Epithelial cell of esophagus (primary cell): Measurements from ENCODE around the gene ZNF689.
A peak's percentile ranks its signal among the peaks of the same experiment; 100 is the strongest.

Source experiments
- DNase-seq: peaks from one replicate; pipeline ENCODE4 v3.0.0; 2010; ENCODE audit warnings: low read depth
- H3K4me3 ChIP-seq: 2 replicates; pipeline ENCODE4 v1.5.1; 2011; ENCODE audit warnings: mild to moderate bottlenecking, low read length, control low read depth
- TF ChIP-seq, protein P1 (sequence below): IDR thresholded peaks from 2 replicates; pipeline ENCODE4 v1.5.1; 2011; ENCODE audit warnings: low read depth, mild to moderate bottlenecking, low read length, control low read depth, inconsistent platforms; ENCODE audit not compliant: insufficient read depth; ENCODE audit errors: missing control alignments

ZNF689 gene

DNA sequence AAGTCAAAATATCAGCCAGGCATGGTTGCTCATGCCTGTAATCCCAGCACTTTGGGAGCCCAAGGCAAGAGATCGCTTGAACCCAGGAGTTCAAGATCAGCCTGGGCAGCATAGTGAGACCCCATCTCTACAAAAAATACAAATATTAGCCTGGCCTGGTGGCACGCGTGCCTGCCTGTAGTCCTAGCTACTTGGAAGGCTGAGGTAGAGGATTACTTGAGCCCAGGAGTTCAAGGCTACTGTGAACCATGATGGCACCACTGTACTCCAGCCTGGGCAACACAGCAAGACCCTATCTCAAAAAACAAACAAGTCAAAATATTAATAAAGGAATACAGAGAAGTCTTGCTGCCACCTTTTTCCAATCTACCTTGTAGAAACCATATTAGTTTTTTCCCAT is 4.2 kb downstream of the ZNF689 start:
- no peak overlapping the region for H3K4me3 ChIP-seq
- DNase-seq: no peak
- TF ChIP-seq, protein P1, sequence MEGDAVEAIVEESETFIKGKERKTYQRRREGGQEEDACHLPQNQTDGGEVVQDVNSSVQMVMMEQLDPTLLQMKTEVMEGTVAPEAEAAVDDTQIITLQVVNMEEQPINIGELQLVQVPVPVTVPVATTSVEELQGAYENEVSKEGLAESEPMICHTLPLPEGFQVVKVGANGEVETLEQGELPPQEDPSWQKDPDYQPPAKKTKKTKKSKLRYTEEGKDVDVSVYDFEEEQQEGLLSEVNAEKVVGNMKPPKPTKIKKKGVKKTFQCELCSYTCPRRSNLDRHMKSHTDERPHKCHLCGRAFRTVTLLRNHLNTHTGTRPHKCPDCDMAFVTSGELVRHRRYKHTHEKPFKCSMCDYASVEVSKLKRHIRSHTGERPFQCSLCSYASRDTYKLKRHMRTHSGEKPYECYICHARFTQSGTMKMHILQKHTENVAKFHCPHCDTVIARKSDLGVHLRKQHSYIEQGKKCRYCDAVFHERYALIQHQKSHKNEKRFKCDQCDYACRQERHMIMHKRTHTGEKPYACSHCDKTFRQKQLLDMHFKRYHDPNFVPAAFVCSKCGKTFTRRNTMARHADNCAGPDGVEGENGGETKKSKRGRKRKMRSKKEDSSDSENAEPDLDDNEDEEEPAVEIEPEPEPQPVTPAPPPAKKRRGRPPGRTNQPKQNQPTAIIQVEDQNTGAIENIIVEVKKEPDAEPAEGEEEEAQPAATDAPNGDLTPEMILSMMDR: no peak

DNA sequence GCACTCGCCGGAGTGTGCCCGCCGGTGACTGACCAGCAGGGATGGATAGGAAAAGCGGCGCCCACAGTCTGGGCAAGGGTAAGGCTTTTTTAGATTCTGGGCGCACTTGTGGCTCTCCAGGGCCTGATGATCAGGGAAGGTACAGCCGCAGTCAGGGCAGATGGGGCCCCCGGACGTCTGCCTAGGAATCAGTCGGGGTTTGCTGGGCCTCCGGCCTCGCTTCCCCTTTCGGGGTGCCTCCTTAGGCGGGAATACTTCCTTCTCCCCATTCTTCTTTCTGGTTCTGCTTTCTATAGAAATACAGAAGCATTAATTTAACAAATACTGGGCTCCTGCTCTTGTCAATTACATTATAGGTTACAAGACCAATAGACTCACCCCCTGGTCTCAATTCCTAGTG is 5.0 kb downstream of the ZNF689 start:
- no peak for DNase-seq
- TF ChIP-seq, protein P1: no peak
- H3K4me3 ChIP-seq: no peak overlapping the region

DNA sequence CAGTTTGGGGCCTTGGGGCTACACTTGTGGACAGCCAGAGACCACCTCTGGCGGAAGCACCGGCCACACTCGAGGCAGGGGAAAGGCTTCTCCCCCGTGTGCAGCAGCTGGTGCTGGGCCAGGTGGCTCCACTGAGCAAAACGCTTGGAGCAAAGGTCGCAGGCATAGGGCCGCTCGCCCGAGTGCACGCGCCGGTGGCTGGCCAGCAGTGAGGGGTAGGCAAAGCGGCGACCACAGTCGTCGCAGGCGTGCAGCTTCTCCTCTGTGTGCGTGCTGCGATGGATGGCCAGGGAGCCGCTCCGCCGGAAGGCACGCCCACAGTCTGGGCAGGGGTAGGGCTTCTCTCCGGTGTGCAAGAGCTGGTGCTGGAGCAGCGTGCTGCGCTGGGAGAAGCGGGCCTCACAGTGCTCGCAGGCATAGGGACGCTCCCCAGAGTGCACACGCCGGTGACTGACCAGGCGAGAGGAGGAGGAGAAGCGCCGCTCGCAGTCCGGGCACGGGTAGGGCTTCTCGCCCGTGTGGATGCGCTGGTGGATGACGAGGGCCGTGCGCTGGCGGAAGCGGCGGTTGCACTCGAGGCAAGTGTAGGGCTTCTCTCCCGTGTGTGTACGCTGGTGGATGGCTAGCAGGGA is 5.8 kb downstream of the ZNF689 start:
- no peak for DNase-seq
- no peak overlapping the region for H3K4me3 ChIP-seq
- TF ChIP-seq, protein P1: no peak

DNA sequence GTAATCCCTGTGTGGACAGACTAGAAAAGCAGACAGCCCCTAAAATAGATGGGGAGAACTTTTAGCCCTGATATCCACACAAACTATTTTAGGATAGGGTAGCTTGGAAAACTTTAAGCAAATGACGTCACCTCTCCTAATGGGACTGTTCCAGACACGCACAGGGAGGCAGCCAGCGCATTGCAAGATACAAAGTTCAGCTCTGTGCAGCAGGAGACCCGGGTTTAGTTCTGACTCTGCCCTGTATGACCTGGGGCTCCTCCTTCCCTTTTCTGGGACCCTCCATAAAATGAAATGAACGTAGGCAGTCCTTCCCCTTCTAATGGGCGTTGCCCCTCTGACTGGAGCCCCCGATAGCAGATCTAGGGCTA is 6.3 kb downstream of the ZNF689 start:
- TF ChIP-seq, protein P1: no peak
- DNase-seq: no peak
- no peak overlapping the region for H3K4me3 ChIP-seq

DNA sequence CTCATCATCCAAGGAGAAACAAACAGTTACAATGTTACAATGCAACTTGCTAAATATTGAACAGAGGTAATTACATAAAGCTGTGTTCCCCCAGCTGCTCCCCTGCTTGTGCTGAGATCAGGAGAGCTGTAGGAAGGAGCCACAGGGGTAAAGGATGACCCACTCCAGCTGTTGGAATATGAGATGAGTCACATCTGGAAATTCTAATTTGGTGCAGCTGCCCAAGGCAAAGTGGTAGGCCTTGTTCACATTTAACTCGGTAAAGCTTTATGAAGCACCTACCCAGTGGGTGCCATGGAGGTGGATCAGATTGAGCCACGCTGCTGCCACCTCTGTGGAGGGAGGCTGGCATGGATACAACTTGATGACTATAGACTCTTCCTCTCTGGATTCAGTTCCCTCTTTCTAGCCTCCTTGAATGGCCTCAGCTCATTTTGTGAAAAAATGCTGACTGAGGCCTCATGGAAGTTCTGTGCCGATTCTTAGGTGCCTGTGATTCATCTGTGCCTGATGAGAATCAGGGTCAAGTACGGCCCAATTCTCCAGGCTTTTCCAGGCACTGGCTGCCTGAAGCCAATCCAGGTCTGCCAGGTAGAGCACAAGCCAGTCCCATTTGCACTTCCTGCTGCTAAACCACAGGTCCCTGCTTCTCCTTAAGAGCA is 7.4 kb downstream of the ZNF689 start:
- no peak overlapping the region for H3K4me3 ChIP-seq
- peak; percentile 32 for DNase-seq
- TF ChIP-seq, protein P1: no peak

DNA sequence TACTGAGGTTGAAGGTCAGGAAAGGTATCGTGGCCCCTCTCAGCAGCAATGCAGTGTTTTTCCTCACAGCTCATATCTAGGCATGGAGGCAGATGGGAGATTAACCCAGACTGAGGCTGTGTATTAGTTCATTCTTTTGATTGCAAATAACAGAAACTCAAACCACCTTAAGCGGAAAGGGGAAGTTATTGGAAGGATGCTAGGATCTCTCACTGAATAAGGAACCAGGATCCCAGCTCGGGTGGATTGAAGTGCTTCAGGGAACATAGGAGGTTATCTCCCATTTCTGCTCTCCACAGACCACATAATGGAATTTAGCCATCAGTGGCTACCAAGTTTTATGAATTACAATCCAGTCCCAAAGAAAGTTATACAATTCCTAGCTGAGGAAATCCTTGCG is 8.2 kb downstream of the ZNF689 start:
- TF ChIP-seq, protein P1: no peak
- no peak for DNase-seq

DNA sequence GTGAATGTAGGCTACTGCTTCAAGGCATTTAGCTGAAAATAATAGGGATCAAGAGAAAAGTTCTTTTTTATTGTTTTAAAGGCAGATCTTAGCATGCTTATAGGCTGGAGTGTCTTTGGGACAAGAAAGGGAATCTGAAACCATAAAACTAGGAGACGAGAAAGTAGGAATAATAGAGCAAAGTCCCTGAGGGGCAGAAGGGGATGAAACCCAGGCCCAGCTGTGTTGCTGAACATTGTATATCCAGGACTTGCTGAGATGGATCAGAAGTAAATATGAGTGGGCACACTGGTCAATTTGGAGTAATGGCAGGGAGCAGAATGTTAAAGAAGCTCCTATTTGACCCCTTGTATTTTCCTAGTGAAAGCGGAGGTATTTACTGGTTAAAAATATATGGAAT is 9.3 kb downstream of the ZNF689 start:
- TF ChIP-seq, protein P1: no peak
- no peak for DNase-seq
- H3K4me3 ChIP-seq: no peak overlapping the region

More for the DNA sequence above, 8.2 kb downstream of the ZNF689 start:
- H3K4me3 ChIP-seq: no peak overlapping the region
